ENCODE results near the gene COBLL1.
"Not testable (repeated sequence)": the region's sequence is repeated elsewhere in the genome, so short reads cannot be mapped to it uniquely, and the experiment has no call there.

The COBLL1 gene

DNA sequence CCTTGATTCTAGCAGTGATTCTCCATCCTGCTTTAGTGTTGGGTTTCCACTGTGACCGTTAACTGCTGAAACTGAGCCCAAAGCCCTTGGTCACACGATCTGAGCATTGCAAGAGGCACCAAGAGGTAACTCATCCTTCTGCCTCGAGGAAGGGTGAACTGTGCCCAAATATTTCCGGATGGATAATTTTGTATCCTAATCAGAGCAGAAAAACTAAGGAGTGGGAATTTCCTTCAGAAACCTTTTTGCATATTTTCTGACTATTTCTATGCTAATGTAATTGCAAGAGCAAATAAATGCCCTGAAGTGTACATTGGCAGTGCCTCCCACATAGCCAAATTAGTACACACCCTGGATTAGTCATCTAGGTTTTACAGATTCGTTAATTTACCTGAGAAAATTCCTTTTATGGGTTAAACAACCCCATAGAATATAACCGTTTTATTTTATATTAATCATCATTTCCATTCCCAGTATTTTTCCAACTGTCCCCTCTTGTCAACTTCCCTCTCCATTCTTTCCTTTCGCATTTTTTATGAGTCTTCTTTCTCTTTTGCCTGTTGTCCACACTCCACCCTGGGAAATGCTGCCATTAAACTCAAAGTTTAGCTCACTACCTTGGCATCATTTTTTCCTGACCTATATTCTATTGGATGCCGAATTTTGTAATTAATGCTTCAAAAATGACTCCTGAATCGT is 31.7 kb upstream of the COBLL1 start:
- no peak overlapping the region for H3K4me3 ChIP-seq (ENCODE audit: low read depth, low read length)
- no peak for TF ChIP-seq CTCF (IDR thresholded peaks at IDR 0.05; ENCODE audit: low read depth, low read length)
- DNase-seq: no peak
- H3K9me3 ChIP-seq (ENCODE audit: severe bottlenecking): no peaks in the 10 kb centered on the region
- no peak overlapping the region for H3K27ac ChIP-seq
- no peaks in the 10 kb centered on the region for H3K27me3 ChIP-seq (ENCODE audit: insufficient read depth, low read depth, severe bottlenecking)
- H3K36me3 ChIP-seq: no peaks in the 10 kb centered on the region

DNA sequence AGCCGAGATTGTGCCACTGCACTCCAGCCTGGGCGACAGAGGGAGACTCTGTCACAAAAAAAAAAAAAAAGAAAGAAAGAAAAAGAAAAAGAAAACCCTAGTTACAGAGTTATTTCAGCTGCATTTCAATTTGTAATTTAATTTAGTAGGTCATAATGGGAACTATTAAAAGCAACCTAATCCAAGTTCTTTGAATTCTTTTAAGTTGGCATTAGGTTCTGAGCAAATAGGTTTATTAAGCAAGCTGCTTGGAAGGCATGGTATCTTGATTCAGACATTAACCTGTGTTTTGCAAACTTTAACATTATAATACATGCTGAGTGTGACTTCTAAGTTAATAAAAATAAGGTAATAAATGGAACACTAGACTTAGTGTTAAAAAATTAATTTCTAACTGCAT is 29.8 kb upstream of the COBLL1 start:
- TF ChIP-seq CTCF (IDR thresholded peaks at IDR 0.05; ENCODE audit: low read depth, low read length): no peak
- no peaks in the 10 kb centered on the region for H3K27me3 ChIP-seq (ENCODE audit: insufficient read depth, low read depth, severe bottlenecking)
- no peak for DNase-seq

DNA sequence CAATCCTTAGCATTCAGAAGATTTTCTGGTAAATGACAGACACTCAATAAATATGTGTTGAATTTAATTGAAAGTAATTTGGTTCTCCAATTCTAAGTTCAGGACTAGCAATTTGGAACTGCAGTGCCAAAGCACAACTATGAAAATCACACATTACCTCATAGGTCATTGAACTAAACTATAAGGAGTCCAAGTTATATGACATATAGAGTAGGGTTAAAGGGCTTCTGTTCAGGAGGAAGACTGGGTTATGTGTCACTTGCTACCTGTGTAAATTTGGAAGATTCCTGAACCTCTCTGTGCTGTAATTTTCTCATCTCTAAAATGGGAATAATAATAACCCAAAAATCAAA is 27.8 kb upstream of the COBLL1 start:
- Histone ChIP-seq H3K27me3 (ENCODE audit: insufficient read depth, low read depth, severe bottlenecking) (no peaks in the 10 kb centered on the region), H3K4me3 (ENCODE audit: low read depth, low read length) (no peak overlapping the region), H3K9me3 (ENCODE audit: severe bottlenecking) (no peaks in the 10 kb centered on the region), H3K36me3 (no peaks in the 10 kb centered on the region), H3K27ac (no peak overlapping the region)
- no peak for DNase-seq
- no peak for TF ChIP-seq CTCF (IDR thresholded peaks at IDR 0.05; ENCODE audit: low read depth, low read length)

More for the DNA sequence above, 29.8 kb upstream of the COBLL1 start:
- no peaks in the 10 kb centered on the region for H3K36me3 ChIP-seq
- H3K4me3 ChIP-seq (ENCODE audit: low read depth, low read length): no peak overlapping the region
- H3K27ac ChIP-seq: no peak overlapping the region
- no peaks in the 10 kb centered on the region for H3K9me3 ChIP-seq (ENCODE audit: severe bottlenecking)

- no peak for DNase-seq
- no peak overlapping the region for H3K4me3 ChIP-seq (ENCODE audit: low read depth, low read length)
- no peak for TF ChIP-seq CTCF (IDR thresholded peaks at IDR 0.05; ENCODE audit: low read depth, low read length)
- no peaks in the 10 kb centered on the region for H3K9me3 ChIP-seq (ENCODE audit: severe bottlenecking)
- H3K27me3 ChIP-seq (ENCODE audit: insufficient read depth, low read depth, severe bottlenecking): no peaks in the 10 kb centered on the region
- H3K36me3 ChIP-seq: no peaks in the 10 kb centered on the region
- no peak overlapping the region for H3K27ac ChIP-seq
Measured at GRCh38 chr2:164868563-164869419, 27.2 kb upstream of the COBLL1 start.

DNA sequence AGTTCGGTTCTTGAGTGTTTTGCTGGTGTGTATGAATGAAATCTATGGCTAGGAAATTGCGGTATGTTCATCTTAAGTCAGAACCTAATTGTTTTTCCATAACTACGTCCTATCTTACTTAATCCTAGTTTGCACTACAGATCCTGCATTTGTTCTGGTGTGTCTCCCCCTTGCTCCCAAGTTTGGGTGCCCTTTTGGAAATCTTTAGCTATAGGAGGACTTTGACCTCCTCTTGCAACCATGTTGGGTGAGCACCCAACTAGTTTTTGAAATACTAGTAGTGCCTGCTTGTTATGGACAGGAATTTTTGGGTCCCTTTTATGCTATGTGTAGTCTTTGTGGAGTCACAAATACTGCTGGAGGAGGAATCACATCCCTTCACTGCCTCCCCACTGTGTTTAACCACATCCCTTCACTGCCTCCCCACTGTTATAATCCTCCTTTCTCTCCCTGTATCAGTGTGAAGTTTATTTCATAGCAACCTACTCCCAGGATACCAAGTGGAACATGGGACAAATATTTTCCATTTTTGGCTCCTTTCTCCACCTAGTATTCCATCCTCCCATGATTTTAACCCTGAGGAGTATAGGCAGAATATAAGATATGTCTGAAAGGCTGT is 26.3 kb upstream of the COBLL1 start:
- H3K27ac ChIP-seq: no peak overlapping the region
- H3K9me3 ChIP-seq (ENCODE audit: severe bottlenecking): no peaks in the 10 kb centered on the region

DNA sequence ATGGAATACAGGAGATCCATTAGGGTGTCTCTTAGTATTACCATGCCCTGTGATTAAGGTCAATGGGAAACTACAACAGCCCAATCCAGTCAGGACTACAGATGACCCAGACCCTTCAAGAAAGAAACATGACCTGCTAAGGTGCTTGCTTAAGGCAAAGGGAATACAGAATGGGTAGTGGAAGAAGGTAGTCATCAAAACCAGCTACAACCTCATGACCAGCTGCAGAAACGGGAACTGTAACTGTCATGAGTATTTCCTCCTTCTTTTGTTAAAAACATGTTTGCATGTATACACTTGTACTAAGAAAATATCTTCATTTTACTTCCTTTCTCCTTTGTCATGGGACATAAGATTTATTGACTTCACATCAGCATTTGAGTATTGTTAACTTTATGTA is 24.8 kb upstream of the COBLL1 start:
- H3K36me3 ChIP-seq; H3K27ac ChIP-seq; H3K9me3 ChIP-seq (ENCODE audit: severe bottlenecking); H3K4me3 ChIP-seq (ENCODE audit: low read depth, low read length); H3K27me3 ChIP-seq (ENCODE audit: insufficient read depth, low read depth, severe bottlenecking); DNase-seq: not testable (repeated sequence)

More for the DNA sequence above, 26.3 kb upstream of the COBLL1 start:
- TF ChIP-seq CTCF (IDR thresholded peaks at IDR 0.05; ENCODE audit: low read depth, low read length): no peak
- no peaks in the 10 kb centered on the region for H3K27me3 ChIP-seq (ENCODE audit: insufficient read depth, low read depth, severe bottlenecking)
- H3K4me3 ChIP-seq (ENCODE audit: low read depth, low read length): no peak overlapping the region
- no peak for DNase-seq
- no peaks in the 10 kb centered on the region for H3K36me3 ChIP-seq
